Erythroblast (primary cell): ENCODE data around the gene SLC10A7.

Experiments
- GATA1 ChIP-seq: IDR thresholded peaks from 2 replicates; pipeline ENCODE4 v1.6.1; 2011; ENCODE audit warnings: low read depth, mild to moderate bottlenecking, control low read depth, low read length, moderate library complexity
- POLR2A ChIP-seq: IDR thresholded peaks from 2 replicates; pipeline ENCODE4 v1.6.1; 2011; ENCODE audit warnings: mild to moderate bottlenecking, low read length

- TF ChIP-seq POLR2A (no peak), GATA1 (no peak)
Measured at GRCh38 chr4:146237092-146237491, 284.6 kb downstream of the SLC10A7 start.
